HEK293 (cell line): ENCODE data around the gene FUBP1.

Source experiments
- CTCF ChIA-PET: fragments of 350-600 bp; formaldehyde crosslinking; extraction: SDS; loops from one replicate; lab custom pipeline; 2021; ENCODE audit warnings: antibody characterized with exemption; lab: Yijun Ruan, JAX
- POLR2A ChIA-PET: fragments of 300-600 bp; formaldehyde crosslinking; extraction: SDS; loops from one replicate; lab custom pipeline; 2020; ENCODE audit warnings: antibody characterized with exemption, inconsistent platforms; lab: Yijun Ruan, JAX
- H3K27ac ChIP-seq: fragments of 200-500 bp; sonication (Bioruptor generic); 2 replicates; pipeline ENCODE4 v1.5.1; 2014; ENCODE audit warnings: low read depth, low read length, control low read depth, inconsistent platforms; ENCODE audit errors: extremely low read depth
- H3K36me3 ChIP-seq, 2 experiments: fragments of 200-500 bp in 1 of 2; sonication (Bioruptor generic) in 1 of 2; 1 replicate in 1 of 2; 2 replicates in 1 of 2; pipeline ENCODE4 v1.5.1; 2014 to 2017; ENCODE audit warnings: inconsistent platforms in 2 of 2, low read length in 2 of 2; ENCODE audit not compliant: control insufficient read depth in 2 of 2, insufficient read depth in 1 of 2
- H3K4me1 ChIP-seq: fragments of 200-500 bp; sonication (Bioruptor generic); 2 replicates; pipeline ENCODE4 v1.5.1; 2014; ENCODE audit warnings: mild to moderate bottlenecking, low read length, inconsistent platforms; ENCODE audit not compliant: control insufficient read depth, insufficient read depth
- H3K4me3 ChIP-seq: 2 replicates; pipeline ENCODE4 v1.5.1; 2011; ENCODE audit warnings: low read depth, mild to moderate bottlenecking, control low read depth, low read length, moderate library complexity
- H3K9me3 ChIP-seq: fragments of 200-500 bp; sonication (Bioruptor generic); 2 replicates; pipeline ENCODE4 v1.5.1; 2014; ENCODE audit warnings: low read depth, low read length, inconsistent platforms; ENCODE audit not compliant: control insufficient read depth, insufficient read depth
- EGR2 ChIP-seq: fragments of 450-650 bp; formaldehyde crosslinking; IDR thresholded peaks from 2 replicates; pipeline ENCODE4 v1.5.1; 2016; ENCODE audit warnings: low read depth, missing biosample characterization, missing genetic modification characterization
- GFI1B ChIP-seq: fragments of 450-650 bp; formaldehyde crosslinking; IDR thresholded peaks from 2 replicates; pipeline ENCODE4 v1.5.1; 2016; ENCODE audit warnings: missing biosample characterization, missing genetic modification characterization
- GLI2 ChIP-seq: fragments of 450-650 bp; formaldehyde crosslinking; IDR thresholded peaks from 2 replicates; pipeline ENCODE4; 2017; ENCODE audit warnings: missing biosample characterization, missing genetic modification characterization, low read depth, borderline replicate concordance
- PRDM1 ChIP-seq: fragments of 450-650 bp; formaldehyde crosslinking; IDR thresholded peaks from 2 replicates; pipeline ENCODE4; 2016; ENCODE audit warnings: missing biosample characterization, missing genetic modification characterization
- SCRT1 ChIP-seq: fragments of 450-650 bp; formaldehyde crosslinking; IDR thresholded peaks from 2 replicates; pipeline ENCODE4 v1.5.1; 2016; ENCODE audit warnings: missing biosample characterization, missing genetic modification characterization, borderline replicate concordance
- SCRT2 ChIP-seq: fragments of 450-650 bp; formaldehyde crosslinking; IDR thresholded peaks from 2 replicates; pipeline ENCODE4 v1.5.1; 2016; ENCODE audit warnings: missing biosample characterization, missing genetic modification characterization
- SP7 ChIP-seq: fragments of 450-650 bp; formaldehyde crosslinking; IDR thresholded peaks from 2 replicates; pipeline ENCODE4 v1.5.1; 2016; ENCODE audit warnings: missing biosample characterization, missing genetic modification characterization
- WT1 ChIP-seq: fragments of 450-650 bp; formaldehyde crosslinking; IDR thresholded peaks from 2 replicates; pipeline ENCODE4 v1.5.1; 2016; ENCODE audit warnings: missing biosample characterization, missing genetic modification characterization
- ZBTB21 ChIP-seq: fragments of 450-650 bp; formaldehyde crosslinking; IDR thresholded peaks from 2 replicates; pipeline ENCODE4 v1.5.1; 2017; ENCODE audit warnings: missing biosample characterization, missing genetic modification characterization
- ZEB2 ChIP-seq: fragments of 450-650 bp; formaldehyde crosslinking; IDR thresholded peaks from 2 replicates; pipeline ENCODE4 v1.5.1; 2016; ENCODE audit warnings: missing biosample characterization, missing genetic modification characterization
- ZNF146 ChIP-seq: fragments of 450-650 bp; formaldehyde crosslinking; IDR thresholded peaks from 2 replicates; pipeline ENCODE4 v1.5.1; 2016; ENCODE audit warnings: missing biosample characterization, missing genetic modification characterization
- ZNF157 ChIP-seq: fragments of 450-650 bp; formaldehyde crosslinking; IDR thresholded peaks from 2 replicates; pipeline ENCODE4 v1.5.1; 2016; ENCODE audit warnings: missing biosample characterization, missing genetic modification characterization
- ZNF169 ChIP-seq: fragments of 450-650 bp; formaldehyde crosslinking; IDR thresholded peaks from 2 replicates; pipeline ENCODE4 v1.5.1; 2016; ENCODE audit warnings: missing biosample characterization, missing genetic modification characterization
- ZNF19 ChIP-seq: fragments of 450-650 bp; formaldehyde crosslinking; IDR thresholded peaks from 2 replicates; pipeline ENCODE4; 2016; ENCODE audit warnings: missing biosample characterization, missing genetic modification characterization, low read depth
- ZNF211 ChIP-seq: fragments of 450-650 bp; formaldehyde crosslinking; IDR thresholded peaks from 2 replicates; pipeline ENCODE4 v1.5.1; 2016; ENCODE audit warnings: low read depth, missing biosample characterization, missing genetic modification characterization
- ZNF223 ChIP-seq: fragments of 450-650 bp; formaldehyde crosslinking; IDR thresholded peaks from 2 replicates; pipeline ENCODE4 v1.5.1; 2016; ENCODE audit warnings: missing biosample characterization, missing genetic modification characterization
- ZNF248 ChIP-seq: fragments of 450-650 bp; formaldehyde crosslinking; IDR thresholded peaks from 2 replicates; pipeline ENCODE4 v1.5.1; 2017; ENCODE audit warnings: missing biosample characterization, missing genetic modification characterization
- ZNF548 ChIP-seq: fragments of 450-650 bp; formaldehyde crosslinking; IDR thresholded peaks from 2 replicates; pipeline ENCODE4 v1.5.1; 2016; ENCODE audit warnings: missing biosample characterization, missing genetic modification characterization
- ZNF623 ChIP-seq: fragments of 450-650 bp; formaldehyde crosslinking; IDR thresholded peaks from 2 replicates; pipeline ENCODE4 v1.5.1; 2016; ENCODE audit warnings: missing biosample characterization, missing genetic modification characterization
- ZNF677 ChIP-seq: fragments of 450-650 bp; IDR thresholded peaks from 2 replicates; pipeline ENCODE4 v1.5.0; 2018; ENCODE audit warnings: missing biosample characterization, mild to moderate bottlenecking, missing genetic modification characterization, moderate library complexity
- ZNF837 ChIP-seq: fragments of 450-650 bp; formaldehyde crosslinking; IDR thresholded peaks from 2 replicates; pipeline ENCODE4 v1.5.1; 2016; ENCODE audit warnings: missing biosample characterization, missing genetic modification characterization
- ZNF843 ChIP-seq: fragments of 450-650 bp; formaldehyde crosslinking; IDR thresholded peaks from 2 replicates; pipeline ENCODE4 v1.5.1; 2016; ENCODE audit warnings: missing biosample characterization, missing genetic modification characterization
- TF ChIP-seq, protein P1 (sequence below): fragments of 450-650 bp; formaldehyde crosslinking; IDR thresholded peaks from 2 replicates; pipeline ENCODE4 v1.5.1; 2016; ENCODE audit warnings: missing biosample characterization, missing genetic modification characterization
- TF ChIP-seq, protein P2 (sequence below): fragments of 450-650 bp; IDR thresholded peaks from 2 replicates; pipeline ENCODE4 v1.5.1; 2018; ENCODE audit warnings: missing biosample characterization, missing genetic modification characterization
- TF ChIP-seq, protein P3 (sequence below): fragments of 450-650 bp; formaldehyde crosslinking; IDR thresholded peaks from 2 replicates; pipeline ENCODE4 v1.5.1; 2016; ENCODE audit warnings: missing biosample characterization, missing genetic modification characterization
- TF ChIP-seq, protein P4 (sequence below): fragments of 450-650 bp; formaldehyde crosslinking; IDR thresholded peaks from 2 replicates; pipeline ENCODE4 v1.5.1; 2016; ENCODE audit warnings: missing biosample characterization, missing genetic modification characterization, borderline replicate concordance

The FUBP1 gene

DNA sequence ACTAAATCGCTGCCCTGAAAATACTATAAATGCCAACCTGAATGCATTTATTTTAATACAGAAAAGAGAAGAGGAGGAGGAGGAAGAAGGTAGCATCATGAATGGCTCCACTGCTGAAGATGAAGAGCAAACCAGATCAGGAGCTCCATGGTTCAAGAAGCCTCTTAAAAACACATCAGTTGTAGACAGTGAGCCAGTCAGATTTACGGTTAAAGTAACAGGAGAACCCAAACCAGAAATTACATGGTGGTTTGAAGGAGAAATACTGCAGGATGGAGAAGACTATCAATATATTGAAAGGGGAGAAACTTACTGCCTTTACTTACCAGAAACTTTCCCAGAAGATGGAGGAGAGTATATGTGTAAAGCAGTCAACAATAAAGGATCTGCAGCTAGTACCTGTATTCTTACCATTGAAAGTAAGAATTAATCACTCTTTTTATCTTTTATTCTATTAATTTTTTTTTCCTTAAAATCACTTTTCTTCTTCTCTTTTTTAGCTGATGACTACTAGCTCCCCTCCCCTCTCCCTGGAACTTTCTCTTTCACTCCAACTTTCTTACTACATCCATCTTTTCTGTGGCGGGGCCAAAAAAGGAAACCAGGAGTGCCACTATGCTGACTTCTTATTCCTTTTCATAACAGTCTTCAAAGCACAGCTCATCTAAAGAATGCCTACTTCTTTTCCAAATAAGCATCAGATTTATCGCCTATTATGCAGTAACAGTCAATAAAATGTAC, 36.3 kb downstream of the FUBP1 start:
- Histone ChIP-seq H3K4me3 (no peak overlapping the region), H3K36me3 (peaks cover 45 to 64% of the 10 kb centered on the region in 2 experiments; a peak in 2 of 3 replicates), H3K27ac (no peak overlapping the region), H3K4me1 (no peaks in the 10 kb centered on the region), H3K9me3 (no peaks in the 10 kb centered on the region)
- TF ChIP-seq, protein P1, sequence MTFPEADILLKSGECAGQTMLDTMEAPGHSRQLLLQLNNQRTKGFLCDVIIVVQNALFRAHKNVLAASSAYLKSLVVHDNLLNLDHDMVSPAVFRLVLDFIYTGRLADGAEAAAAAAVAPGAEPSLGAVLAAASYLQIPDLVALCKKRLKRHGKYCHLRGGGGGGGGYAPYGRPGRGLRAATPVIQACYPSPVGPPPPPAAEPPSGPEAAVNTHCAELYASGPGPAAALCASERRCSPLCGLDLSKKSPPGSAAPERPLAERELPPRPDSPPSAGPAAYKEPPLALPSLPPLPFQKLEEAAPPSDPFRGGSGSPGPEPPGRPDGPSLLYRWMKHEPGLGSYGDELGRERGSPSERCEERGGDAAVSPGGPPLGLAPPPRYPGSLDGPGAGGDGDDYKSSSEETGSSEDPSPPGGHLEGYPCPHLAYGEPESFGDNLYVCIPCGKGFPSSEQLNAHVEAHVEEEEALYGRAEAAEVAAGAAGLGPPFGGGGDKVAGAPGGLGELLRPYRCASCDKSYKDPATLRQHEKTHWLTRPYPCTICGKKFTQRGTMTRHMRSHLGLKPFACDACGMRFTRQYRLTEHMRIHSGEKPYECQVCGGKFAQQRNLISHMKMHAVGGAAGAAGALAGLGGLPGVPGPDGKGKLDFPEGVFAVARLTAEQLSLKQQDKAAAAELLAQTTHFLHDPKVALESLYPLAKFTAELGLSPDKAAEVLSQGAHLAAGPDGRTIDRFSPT: no peak
- no peak for TF ChIP-seq ZBTB21 (tag by site-specific recombination)
- TF ChIP-seq ZNF223 (tag by site-specific recombination): no peak
- TF ChIP-seq ZNF623 (tag by site-specific recombination): no peak
- TF ChIP-seq ZNF677 (tag by site-specific recombination): no peak
- no peak for TF ChIP-seq GFI1B (tag by site-specific recombination)
- no peak for TF ChIP-seq ZNF169 (tag by site-specific recombination)
- TF ChIP-seq, protein P2, sequence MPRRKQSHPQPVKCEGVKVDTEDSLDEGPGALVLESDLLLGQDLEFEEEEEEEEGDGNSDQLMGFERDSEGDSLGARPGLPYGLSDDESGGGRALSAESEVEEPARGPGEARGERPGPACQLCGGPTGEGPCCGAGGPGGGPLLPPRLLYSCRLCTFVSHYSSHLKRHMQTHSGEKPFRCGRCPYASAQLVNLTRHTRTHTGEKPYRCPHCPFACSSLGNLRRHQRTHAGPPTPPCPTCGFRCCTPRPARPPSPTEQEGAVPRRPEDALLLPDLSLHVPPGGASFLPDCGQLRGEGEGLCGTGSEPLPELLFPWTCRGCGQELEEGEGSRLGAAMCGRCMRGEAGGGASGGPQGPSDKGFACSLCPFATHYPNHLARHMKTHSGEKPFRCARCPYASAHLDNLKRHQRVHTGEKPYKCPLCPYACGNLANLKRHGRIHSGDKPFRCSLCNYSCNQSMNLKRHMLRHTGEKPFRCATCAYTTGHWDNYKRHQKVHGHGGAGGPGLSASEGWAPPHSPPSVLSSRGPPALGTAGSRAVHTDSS (tag by site-specific recombination): 0 out of 2 replicates have a peak, but pooled peaks have one; percentile 40
- TF ChIP-seq PRDM1 (tag by site-specific recombination): peak; percentile 85
- ChIA-PET CTCF (interaction anchor here (0.6 to 0.7 kb wide), 3 partner anchors 36 to 172 kb away, joined by 3 to 4 read pairs (median 3); partner anchors contain the start of gene FUBP1), POLR2A (no interaction called here)

DNA sequence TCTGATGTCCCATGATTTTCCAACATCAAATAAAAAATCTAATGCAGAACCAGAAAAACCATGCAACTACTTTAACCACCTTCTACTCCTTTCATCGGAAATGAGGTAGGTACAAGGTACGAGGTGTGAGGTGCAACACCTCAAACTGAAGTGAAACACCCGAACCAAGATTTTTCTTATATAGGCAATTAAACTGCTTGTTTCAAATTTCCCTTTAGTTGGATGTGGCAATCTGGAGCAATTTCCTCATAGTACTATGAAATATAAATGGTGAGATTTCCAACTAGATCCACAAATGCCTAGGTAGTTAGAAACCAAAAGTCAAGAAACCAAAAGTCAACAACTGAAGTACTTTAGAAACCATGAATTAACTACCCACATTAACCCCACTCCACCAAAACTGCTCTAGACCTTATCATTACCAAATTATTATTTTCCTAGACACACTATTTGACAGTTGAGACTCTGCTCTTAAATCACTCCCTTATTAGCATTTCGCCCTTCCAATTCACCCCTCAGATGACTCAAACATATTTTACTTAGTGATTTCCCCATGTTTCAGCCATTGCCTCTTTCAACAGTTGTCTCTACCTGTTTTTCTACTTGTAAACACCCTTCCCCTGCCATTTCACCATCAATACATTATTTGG, 37.8 kb downstream of the FUBP1 start:
- H3K4me1 ChIP-seq: no peaks in the 10 kb centered on the region
- peaks cover 32 to 49% of the 10 kb centered on the region in 2 experiments; a peak in 2 of 3 replicates for H3K36me3 ChIP-seq
- no peak overlapping the region for H3K4me3 ChIP-seq
- ChIA-PET POLR2A (no interaction called here), CTCF (no interaction called here)
- H3K27ac ChIP-seq: no peak overlapping the region
- no peaks in the 10 kb centered on the region for H3K9me3 ChIP-seq
- no peak for TF ChIP-seq EGR2 (tag by site-specific recombination)
- TF ChIP-seq SCRT2 (tag by site-specific recombination): peak; percentile 65
- no peak for TF ChIP-seq ZNF146 (tag by site-specific recombination)
- no peak for TF ChIP-seq GLI2 (tag by site-specific recombination)
- TF ChIP-seq SCRT1 (tag by site-specific recombination): peak; percentile 30; the same call in 1 of the 2 replicates
- TF ChIP-seq ZNF211 (tag by site-specific recombination): no peak
- TF ChIP-seq ZEB2 (tag by site-specific recombination): no peak
- TF ChIP-seq, protein P3, sequence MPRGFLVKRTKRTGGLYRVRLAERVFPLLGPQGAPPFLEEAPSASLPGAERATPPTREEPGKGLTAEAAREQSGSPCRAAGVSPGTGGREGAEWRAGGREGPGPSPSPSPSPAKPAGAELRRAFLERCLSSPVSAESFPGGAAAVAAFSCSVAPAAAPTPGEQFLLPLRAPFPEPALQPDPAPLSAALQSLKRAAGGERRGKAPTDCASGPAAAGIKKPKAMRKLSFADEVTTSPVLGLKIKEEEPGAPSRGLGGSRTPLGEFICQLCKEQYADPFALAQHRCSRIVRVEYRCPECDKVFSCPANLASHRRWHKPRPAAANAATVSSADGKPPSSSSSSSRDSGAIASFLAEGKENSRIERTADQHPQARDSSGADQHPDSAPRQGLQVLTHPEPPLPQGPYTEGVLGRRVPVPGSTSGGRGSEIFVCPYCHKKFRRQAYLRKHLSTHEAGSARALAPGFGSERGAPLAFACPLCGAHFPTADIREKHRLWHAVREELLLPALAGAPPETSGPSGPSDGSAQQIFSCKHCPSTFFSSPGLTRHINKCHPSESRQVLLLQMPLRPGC (tag by site-specific recombination): no peak
- no peak for TF ChIP-seq ZNF843 (tag by site-specific recombination)
- peak; percentile 90 for TF ChIP-seq SP7 (tag by site-specific recombination)
- TF ChIP-seq, protein P4, sequence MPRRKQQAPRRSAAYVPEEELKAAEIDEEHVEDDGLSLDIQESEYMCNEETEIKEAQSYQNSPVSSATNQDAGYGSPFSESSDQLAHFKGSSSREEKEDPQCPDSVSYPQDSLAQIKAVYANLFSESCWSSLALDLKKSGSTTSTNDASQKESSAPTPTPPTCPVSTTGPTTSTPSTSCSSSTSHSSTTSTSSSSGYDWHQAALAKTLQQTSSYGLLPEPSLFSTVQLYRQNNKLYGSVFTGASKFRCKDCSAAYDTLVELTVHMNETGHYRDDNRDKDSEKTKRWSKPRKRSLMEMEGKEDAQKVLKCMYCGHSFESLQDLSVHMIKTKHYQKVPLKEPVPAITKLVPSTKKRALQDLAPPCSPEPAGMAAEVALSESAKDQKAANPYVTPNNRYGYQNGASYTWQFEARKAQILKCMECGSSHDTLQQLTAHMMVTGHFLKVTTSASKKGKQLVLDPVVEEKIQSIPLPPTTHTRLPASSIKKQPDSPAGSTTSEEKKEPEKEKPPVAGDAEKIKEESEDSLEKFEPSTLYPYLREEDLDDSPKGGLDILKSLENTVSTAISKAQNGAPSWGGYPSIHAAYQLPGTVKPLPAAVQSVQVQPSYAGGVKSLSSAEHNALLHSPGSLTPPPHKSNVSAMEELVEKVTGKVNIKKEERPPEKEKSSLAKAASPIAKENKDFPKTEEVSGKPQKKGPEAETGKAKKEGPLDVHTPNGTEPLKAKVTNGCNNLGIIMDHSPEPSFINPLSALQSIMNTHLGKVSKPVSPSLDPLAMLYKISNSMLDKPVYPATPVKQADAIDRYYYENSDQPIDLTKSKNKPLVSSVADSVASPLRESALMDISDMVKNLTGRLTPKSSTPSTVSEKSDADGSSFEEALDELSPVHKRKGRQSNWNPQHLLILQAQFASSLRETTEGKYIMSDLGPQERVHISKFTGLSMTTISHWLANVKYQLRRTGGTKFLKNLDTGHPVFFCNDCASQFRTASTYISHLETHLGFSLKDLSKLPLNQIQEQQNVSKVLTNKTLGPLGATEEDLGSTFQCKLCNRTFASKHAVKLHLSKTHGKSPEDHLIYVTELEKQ: no peak
- no peak for TF ChIP-seq ZNF548 (tag by site-specific recombination)
- no peak for TF ChIP-seq ZNF19 (tag by site-specific recombination)
- no peak for TF ChIP-seq ZNF157
- no peak for TF ChIP-seq WT1 (tag by site-specific recombination)
- no peak for TF ChIP-seq ZNF248 (tag by site-specific recombination)
- no peak for TF ChIP-seq ZNF837 (tag by site-specific recombination)
